RWPE2 (cell line): Measurements from ENCODE around the gene PHLDB1.

Source experiments
- ATAC-seq: fragments of 200-7000 bp; cut with Tn5 transposase; 3 replicates; pipeline ENCODE4 v1.9.1; 2021; ENCODE audit warnings: low read depth
- DNase-seq: peaks from one replicate; pipeline ENCODE4 v3.0.0-alpha.2; 2020; ENCODE audit warnings: low spot score
- H3K27ac ChIP-seq: fragments of 450-650 bp; 2 replicates; pipeline ENCODE4 v1.5.1; 2017; ENCODE audit warnings: mild to moderate bottlenecking; ENCODE audit not compliant: poor library complexity, severe bottlenecking
- H3K27me3 ChIP-seq: fragments of 250-450 bp; sonication (Bioruptor Pico); 2 replicates; pipeline ENCODE4 v1.5.1; 2021; ENCODE audit warnings: mild to moderate bottlenecking, moderate library complexity; ENCODE audit not compliant: insufficient read depth, poor library complexity, severe bottlenecking
- H3K36me3 ChIP-seq: fragments of 250-450 bp; sonication (Bioruptor Pico); 2 replicates; pipeline ENCODE4 v1.5.1; 2020; ENCODE audit warnings: low read depth, mild to moderate bottlenecking, moderate library complexity
- H3K4me1 ChIP-seq: fragments of 250-450 bp; sonication (Bioruptor Pico); 2 replicates; pipeline ENCODE4 v1.5.1; 2021; ENCODE audit warnings: mild to moderate bottlenecking, moderate library complexity; ENCODE audit not compliant: insufficient read depth, poor library complexity, severe bottlenecking
- H3K4me3 ChIP-seq: fragments of 250-450 bp; sonication (Bioruptor Pico); 2 replicates; pipeline ENCODE4 v1.5.1; 2021; ENCODE audit warnings: mild to moderate bottlenecking, moderate library complexity; ENCODE audit not compliant: severe bottlenecking
- H3K9me3 ChIP-seq: fragments of 250-450 bp; sonication (Bioruptor Pico); 2 replicates; pipeline ENCODE4 v1.5.1; 2021; ENCODE audit warnings: mild to moderate bottlenecking, moderate library complexity; ENCODE audit not compliant: severe bottlenecking
- TF ChIP-seq, protein P1 (sequence below): fragments of 450-650 bp; IDR thresholded peaks from one replicate; pipeline ENCODE4 v1.5.1; 2017; ENCODE audit warnings: mild to moderate bottlenecking, moderate library complexity; ENCODE audit not compliant: poor library complexity, severe bottlenecking

PHLDB1 gene

DNA sequence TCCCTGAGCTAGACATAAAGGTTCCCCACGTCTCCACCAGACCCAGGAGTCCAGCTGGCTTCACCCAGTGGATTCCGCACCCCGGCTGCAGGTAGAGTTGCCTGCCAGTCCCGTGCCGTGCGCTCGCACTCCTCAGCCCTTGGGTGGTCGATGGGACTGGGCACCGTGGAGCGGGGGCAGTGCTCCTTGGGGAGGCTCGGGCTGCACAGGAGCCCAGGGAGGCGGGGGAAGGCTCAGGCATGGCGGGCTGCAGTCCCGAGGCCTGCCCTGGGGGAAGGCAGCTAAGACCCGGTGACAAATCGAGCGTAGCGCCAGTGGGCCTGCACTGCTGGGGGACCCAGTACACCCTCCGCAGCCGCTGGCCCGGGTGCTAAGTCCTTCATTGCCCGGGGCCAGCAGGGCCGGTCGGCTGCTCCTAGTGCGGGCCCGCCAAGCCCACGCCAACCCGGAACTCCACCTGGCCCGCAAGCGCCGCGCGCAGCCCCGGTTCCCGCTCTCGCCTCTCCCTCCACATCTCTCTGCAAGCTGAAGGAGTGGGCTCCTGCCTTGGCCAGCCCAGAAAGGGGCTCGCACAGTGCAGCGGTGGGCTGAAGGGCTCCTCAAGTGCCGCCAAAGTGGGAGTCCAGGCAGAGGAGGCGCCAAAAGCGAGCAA lies 81.6 kb downstream of the PHLDB1 start:
- Histone ChIP-seq H3K36me3 (no peaks in the 10 kb centered on the region), H3K27ac (peak overlapping the region; percentile 85), H3K9me3 (no peaks in the 10 kb centered on the region), H3K27me3 (no peaks in the 10 kb centered on the region), H3K4me1 (peaks cover 17% of the 10 kb centered on the region), H3K4me3 (no peak overlapping the region)
- no peak for DNase-seq
- TF ChIP-seq, protein P1, sequence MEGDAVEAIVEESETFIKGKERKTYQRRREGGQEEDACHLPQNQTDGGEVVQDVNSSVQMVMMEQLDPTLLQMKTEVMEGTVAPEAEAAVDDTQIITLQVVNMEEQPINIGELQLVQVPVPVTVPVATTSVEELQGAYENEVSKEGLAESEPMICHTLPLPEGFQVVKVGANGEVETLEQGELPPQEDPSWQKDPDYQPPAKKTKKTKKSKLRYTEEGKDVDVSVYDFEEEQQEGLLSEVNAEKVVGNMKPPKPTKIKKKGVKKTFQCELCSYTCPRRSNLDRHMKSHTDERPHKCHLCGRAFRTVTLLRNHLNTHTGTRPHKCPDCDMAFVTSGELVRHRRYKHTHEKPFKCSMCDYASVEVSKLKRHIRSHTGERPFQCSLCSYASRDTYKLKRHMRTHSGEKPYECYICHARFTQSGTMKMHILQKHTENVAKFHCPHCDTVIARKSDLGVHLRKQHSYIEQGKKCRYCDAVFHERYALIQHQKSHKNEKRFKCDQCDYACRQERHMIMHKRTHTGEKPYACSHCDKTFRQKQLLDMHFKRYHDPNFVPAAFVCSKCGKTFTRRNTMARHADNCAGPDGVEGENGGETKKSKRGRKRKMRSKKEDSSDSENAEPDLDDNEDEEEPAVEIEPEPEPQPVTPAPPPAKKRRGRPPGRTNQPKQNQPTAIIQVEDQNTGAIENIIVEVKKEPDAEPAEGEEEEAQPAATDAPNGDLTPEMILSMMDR = no peak
- no peak for ATAC-seq

- peak; percentile 1; the same call in 1 of the 3 replicates for ATAC-seq
- TF ChIP-seq, protein P1 = no peak
- no peak overlapping the region for H3K4me3 ChIP-seq
Measured at GRCh38 chr11:118689503-118689851, 82.1 kb downstream of the PHLDB1 start.

DNA sequence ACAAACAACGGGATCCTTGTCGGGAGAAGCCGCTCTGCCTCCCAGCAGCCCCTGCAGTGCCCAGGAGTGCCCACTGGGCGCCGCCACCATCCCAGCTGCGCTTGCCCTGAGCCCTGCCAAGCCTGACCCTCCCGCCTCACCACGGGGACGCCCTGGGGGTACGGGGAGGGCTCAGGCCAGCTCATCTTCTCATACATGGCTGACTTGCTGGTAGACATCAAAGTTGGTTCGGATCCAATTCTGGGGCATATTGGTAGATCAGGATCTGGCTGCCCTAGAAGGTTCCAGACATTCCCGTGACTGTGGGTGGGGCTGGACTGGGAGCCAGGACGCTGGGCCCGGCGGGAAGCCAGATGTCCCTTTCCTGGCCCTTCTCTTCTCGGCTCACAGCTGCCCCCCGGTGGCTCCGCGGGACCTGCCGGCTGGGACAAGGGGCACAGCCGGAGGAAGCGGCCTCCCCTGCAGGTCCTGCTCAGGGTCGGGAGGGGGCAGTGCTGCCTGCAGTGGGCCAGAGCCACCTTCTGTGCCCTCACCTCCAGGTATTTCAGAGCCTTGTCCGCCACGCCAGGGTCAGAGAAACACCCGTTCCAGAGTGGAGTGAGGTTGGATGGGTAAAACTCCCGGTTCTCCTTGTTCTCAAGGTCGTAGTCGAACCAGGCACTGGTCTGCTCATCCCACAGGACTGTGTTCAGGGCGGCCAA lies 82.6 kb downstream of the PHLDB1 start:
- Histone ChIP-seq H3K4me3 (peak overlapping the region; percentile 13), H3K27me3 (no peaks in the 10 kb centered on the region), H3K4me1 (peaks cover 17% of the 10 kb centered on the region), H3K36me3 (no peaks in the 10 kb centered on the region), H3K9me3 (no peaks in the 10 kb centered on the region), H3K27ac (peak overlapping the region; percentile 85)
- ATAC-seq (peak; percentile 77), DNase-seq (peak; percentile 94)
- TF ChIP-seq, protein P1 = peak; percentile 99

More at GRCh38 chr11:118689503-118689851, 82.1 kb downstream of the PHLDB1 start:
- no peaks in the 10 kb centered on the region for H3K27me3 ChIP-seq
- H3K36me3 ChIP-seq = no peaks in the 10 kb centered on the region
- H3K4me1 ChIP-seq = peaks cover 17% of the 10 kb centered on the region
- peak overlapping the region; percentile 85 for H3K27ac ChIP-seq
- H3K9me3 ChIP-seq = no peaks in the 10 kb centered on the region
- DNase-seq = no peak

DNA sequence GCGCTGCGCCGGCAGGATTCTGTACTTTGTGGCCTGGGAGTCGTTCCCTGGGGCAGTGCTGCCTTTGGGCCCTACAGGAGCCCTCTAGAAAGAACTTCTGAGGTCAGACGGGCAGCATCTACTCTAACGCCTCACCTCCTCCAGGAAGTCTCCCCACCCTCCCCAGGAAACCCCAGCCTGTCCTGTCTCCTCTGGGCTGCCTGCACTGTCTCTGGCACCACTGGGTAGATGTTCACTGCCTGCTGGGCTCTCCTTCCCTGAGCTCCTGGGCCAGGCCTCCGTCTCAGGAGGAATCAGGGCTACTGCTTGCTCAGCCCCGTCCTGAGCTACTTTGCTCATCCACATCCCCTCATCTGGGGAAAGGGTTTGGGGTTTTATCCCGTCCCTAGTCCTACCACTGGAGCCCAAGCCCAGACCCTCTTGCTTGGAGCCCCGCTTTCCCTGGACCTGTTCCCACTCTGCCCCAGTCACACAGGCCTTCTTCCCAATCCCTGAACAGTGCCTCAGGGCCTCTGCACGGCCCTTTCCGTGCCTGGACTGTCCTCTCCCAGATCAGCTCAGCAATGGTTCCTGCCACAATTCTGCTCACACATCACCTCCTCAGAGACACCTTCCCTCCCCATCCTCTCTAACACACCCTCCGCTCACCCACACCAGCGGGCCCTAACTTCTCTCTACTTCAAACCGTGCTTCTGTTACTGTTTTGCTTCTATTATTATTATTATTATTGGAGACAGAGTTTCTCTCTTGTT lies 83.3 kb downstream of the PHLDB1 start:
- Histone ChIP-seq H3K36me3 (no peaks in the 10 kb centered on the region), H3K27ac (peak overlapping the region; percentile 85), H3K27me3 (no peaks in the 10 kb centered on the region), H3K4me1 (peaks cover 17% of the 10 kb centered on the region), H3K4me3 (no peak overlapping the region), H3K9me3 (no peaks in the 10 kb centered on the region)
- TF ChIP-seq, protein P1 = no peak
- DNase-seq = no peak
- no peak for ATAC-seq
